Measurements from ENCODE around the gene PLA2G4A.

The PLA2G4A gene

GRCh38 chr1:186975220-186975619, 146.5 kb downstream of the PLA2G4A start:
- no peak for DNase-seq (ENCODE audit: low read depth in 1 of 2, low spot score in 1 of 2)

- no peak for DNase-seq (ENCODE audit: low read depth in 1 of 2, low spot score in 1 of 2)
Measured at GRCh38 chr1:186976700-186977099, 148.0 kb downstream of the PLA2G4A start.

GRCh38 chr1:186977266-186977957, 148.7 kb downstream of the PLA2G4A start:
- DNase-seq (ENCODE audit: low read depth in 1 of 2, low spot score in 1 of 2), result no peak

DNA sequence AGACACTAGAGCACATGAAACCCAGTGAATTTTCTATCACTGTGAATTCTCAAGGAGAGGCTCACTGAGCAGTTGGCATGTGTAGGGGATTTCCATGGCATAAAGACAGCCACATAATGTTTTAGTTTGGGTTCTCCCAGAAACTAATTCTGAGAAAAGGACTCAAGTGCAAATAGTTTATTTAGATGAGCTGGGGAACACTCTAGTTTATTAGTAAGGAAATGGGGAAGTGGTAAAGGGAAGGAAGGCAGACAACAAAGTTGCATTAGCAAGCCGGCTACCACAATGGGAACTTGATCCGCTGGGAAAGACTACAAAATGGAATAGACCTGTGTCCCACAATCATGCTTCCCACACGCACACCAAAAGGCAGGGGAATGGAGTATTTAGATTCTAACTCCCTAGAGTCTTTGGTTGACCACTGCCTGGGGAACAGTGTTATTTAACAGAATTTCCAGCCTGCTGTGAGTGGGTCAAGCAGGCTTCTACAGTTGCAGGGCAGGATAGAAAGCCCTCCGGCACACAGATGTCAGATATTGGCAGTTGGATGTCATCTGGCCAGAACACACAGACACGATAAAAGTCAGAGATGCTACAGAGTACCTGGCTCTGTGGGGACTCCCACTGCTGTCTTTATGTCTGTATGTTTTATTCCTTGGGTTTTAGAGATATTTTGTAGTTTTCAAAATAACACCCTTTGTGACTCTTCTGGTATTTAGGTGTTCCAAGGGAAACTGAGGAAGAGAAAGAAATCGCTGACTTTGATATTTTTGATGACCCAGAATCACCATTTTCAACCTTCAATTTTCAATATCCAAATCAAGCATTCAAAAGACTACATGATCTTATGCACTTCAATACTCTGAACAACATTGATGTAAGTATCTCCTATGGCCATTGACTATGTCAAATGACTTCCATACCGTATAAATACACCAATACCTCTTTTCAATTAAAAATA, 150.1 kb downstream of the PLA2G4A start:
- DNase-seq (ENCODE audit: low read depth in 1 of 2, low spot score in 1 of 2), result no peak

- DNase-seq (ENCODE audit: low read depth in 1 of 2, low spot score in 1 of 2), result no peak
Measured at GRCh38 chr1:186980400-186980799, 151.7 kb downstream of the PLA2G4A start.

DNA sequence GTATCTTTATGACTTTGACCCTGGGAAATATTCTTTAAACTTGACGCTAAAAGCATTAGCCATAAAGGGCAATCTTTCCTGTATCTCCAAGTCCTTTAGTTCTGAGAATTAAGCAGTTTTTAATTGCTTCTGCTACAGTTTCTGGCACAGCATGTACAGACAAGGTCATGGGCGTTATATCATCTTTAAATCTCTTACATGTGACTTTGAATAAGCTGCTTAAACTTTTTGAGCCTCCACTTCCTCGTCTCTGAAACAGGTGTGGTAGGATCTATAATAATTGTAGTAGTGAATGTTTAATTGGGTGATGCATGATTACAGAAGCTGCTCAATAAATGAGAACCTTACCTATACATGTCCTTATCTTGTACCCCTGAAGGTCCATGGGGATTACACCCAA, 153.4 kb downstream of the PLA2G4A start:
- no peak for DNase-seq (ENCODE audit: low read depth in 1 of 2, low spot score in 1 of 2)

- DNase-seq (ENCODE audit: low read depth in 1 of 2, low spot score in 1 of 2), result no peak
Measured at GRCh38 chr1:186983327-186983726, 154.6 kb downstream of the PLA2G4A start.

GRCh38 chr1:186984959-186985358, 156.2 kb downstream of the PLA2G4A start:
- DNase-seq (ENCODE audit: low read depth in 1 of 2, low spot score in 1 of 2), result no peak

- no peak for DNase-seq (ENCODE audit: low read depth in 1 of 2, low spot score in 1 of 2)
Measured at GRCh38 chr1:186985889-186986491, 157.2 kb downstream of the PLA2G4A start.

GRCh38 chr1:186987065-186987464, 158.3 kb downstream of the PLA2G4A start:
- no peak for DNase-seq (ENCODE audit: low read depth in 1 of 2, low spot score in 1 of 2)

DNA sequence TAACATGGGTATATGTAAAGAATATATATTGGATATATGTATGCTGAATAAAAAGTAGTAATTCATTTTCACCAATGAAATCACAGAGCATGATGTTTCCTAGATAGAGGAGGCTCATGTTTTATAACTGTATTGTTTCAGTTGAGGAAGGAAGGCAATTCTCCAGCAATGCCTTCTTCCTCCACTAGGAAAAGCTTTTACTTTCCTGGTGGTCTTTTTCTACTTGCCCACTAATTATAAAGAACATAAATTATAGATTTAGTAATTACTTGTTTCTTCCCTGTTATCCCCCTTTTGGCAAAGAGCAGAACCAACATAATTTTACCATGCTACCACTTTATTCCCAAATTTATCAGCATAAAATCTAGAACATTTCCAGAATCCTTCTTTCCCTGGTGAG, 159.0 kb downstream of the PLA2G4A start:
- no peak for DNase-seq (ENCODE audit: low read depth in 1 of 2, low spot score in 1 of 2)

GRCh38 chr1:186993996-186994395, 165.2 kb downstream of the PLA2G4A start:
- DNase-seq (ENCODE audit: low read depth in 1 of 2, low spot score in 1 of 2), result no peak

GRCh38 chr1:186994897-186995296, 166.1 kb downstream of the PLA2G4A start:
- no peak for DNase-seq (ENCODE audit: low read depth in 1 of 2, low spot score in 1 of 2)

GRCh38 chr1:186996816-186997215, 168.1 kb downstream of the PLA2G4A start:
- no peak for DNase-seq (ENCODE audit: low read depth in 1 of 2, low spot score in 1 of 2)

GRCh38 chr1:186997877-186998276, 169.1 kb downstream of the PLA2G4A start:
- DNase-seq (ENCODE audit: low read depth in 1 of 2, low spot score in 1 of 2), result no peak

DNA sequence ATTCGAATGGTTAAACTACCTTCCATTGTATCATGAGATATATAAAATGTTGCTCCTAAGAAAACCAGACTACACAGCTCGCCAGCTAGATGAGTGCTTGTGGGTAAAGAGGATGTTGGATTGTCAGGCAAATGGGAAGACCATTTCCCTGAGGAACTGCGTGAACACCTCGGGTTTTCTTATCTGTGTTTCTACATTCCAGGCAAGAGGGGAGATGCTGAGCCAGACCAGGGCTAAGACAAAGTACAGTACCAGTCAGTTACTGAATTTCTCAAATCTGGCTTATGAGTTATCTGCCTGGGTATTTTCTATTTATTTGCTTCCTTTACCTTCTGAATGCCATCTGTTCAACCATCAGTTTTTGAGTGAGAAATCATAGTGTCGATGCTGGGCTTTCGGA, 170.8 kb downstream of the PLA2G4A start:
- DNase-seq (ENCODE audit: low read depth in 1 of 2, low spot score in 1 of 2), result no peak

DNA sequence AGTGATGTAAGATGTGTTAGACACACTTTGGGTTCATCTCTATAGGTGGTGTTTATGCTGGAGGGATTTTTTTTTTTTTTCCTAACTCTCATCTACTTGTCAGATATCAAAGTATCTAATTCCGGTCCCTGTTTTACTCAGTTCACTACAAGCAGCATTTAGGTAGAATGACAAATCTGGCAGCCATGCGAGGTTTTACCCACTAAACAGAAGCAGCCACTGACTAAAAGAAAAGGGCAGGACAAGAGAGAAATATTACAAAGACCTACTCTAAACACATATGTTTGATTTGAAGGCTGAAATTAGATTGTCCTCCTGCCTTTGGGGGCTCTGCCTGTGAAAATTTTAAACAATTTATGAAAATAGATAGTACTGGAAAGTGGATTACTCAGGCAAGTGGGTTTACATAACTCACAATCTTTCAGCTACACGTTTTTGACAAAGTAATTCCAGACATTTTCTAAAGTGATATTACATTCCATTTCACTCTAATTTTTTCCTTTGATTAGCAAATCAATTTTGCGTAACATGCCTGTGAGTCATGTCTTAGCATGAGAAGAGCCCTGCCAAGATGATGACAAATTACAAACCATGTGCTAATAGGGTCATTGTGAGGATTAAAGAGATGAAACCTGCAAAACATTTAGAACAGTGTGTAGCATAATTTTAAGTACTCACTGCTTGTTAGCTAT, 172.6 kb downstream of the PLA2G4A start:
- no peak for DNase-seq (ENCODE audit: low read depth in 1 of 2, low spot score in 1 of 2)

- no peak for DNase-seq (ENCODE audit: low read depth in 1 of 2, low spot score in 1 of 2)
Measured at GRCh38 chr1:187003353-187003752, 174.6 kb downstream of the PLA2G4A start.

DNA sequence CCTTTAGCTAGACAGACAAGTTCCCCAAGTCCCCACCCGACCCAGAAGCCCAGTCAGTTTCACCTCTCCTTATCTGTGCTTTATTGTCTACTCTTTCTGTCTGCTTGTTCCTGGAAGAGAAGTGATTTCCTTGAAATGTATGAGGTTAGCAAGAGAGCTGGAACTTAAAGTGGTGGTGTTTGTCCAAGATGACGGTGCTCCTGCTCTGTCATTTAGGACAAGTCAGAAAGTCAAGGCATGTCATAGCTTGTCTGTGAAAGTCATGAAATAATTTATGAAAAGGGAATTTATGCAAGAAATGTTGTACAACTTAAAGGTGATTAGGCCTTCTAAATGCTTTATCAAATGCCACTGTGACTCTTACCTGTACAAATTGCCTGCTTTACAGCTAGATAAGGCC, 178.1 kb downstream of the PLA2G4A start:
- DNase-seq (ENCODE audit: low read depth in 1 of 2, low spot score in 1 of 2), result no peak

DNA sequence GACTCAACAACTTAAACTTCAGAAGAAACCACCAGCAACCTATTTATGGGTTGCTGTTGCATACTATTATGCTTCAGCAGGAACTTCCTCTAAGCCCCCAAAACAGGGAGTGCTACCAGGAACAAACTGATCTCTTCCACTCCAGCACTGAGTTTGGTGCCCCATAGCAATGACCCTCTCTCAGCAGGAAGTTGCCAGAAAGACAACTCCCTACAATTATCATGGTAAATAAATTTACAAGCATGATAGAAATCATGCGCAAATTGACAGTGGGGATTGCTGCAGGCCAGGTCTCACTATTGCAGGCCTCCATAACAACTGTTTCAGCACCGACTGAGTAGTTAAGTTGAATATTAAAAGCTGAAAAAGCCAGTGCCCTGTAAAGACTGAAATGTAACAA, 180.6 kb downstream of the PLA2G4A start:
- DNase-seq (ENCODE audit: low read depth in 1 of 2, low spot score in 1 of 2), result no peak

DNA sequence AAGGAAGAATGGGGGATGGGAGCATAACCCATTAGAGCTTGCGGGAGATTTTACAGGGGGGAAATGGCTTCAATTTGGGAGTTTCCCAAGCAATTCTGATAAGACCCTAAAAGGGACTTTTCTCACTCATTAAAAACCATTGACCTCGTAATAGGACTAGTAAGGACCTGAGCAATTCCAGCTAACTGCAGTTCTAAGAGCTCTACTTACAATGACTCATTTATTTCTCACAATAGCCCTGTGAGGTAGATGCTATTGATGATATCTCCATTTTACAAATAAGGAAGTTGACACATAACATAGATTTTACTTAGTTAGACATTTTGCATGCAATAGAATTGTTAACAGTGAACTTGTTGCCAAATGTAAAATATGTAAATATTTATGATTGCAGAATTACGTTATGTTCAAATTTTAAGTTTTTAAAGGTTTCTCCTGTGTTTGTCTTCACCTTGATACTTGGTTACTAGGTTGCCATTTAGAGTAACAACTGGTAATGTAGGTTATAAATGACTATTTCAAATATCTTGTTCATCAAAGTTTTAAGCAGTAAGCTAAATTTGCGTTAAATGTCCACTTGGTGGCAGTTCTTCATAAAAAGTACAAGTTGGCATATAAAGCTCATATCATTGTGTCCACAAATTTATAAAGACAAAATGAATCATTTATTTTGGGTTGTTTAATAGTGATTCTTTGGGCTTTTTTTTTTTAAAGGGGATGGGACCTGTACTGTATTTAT, 182.0 kb downstream of the PLA2G4A start:
- no peak for DNase-seq (ENCODE audit: low read depth in 1 of 2, low spot score in 1 of 2)
